Small intestine (tissue), 7 donors: Measurements from ENCODE around the gene SH3RF1. TPM values are rescaled to one million over a fixed set of nuclear protein-coding genes. Genes with fewer than 3 reads are reported as not detected.

Experiments used
- DNase-seq, 2 donors: peaks; one replicate each; pipeline versions ENCODE4 v3.0.0 to v3.0.0-alpha.2; 2013
- FAIRE-seq: peaks from 2 replicates; lab custom pipeline; 2012; peaks lifted over from hg19 to GRCh38; lab: Jason Lieb, UNC
- H3K27ac ChIP-seq, 3 donors: one replicate each; pipeline ENCODE4 v1.5.1; 2013; ENCODE audit warnings: low read length in 2 of 3, mild to moderate bottlenecking in 2 of 3, control low read depth in 1 of 3, inconsistent platforms in 1 of 3, low read depth in 1 of 3, moderate library complexity in 1 of 3
- H3K27me3 ChIP-seq, 3 donors: one replicate each; pipeline ENCODE4 v1.6.1; 2013; ENCODE audit warnings: low read length in 3 of 3, inconsistent platforms in 1 of 3; ENCODE audit not compliant: control insufficient read depth in 3 of 3, insufficient read depth in 3 of 3
- H3K36me3 ChIP-seq, 3 donors: one replicate each; pipeline ENCODE4 v1.6.1; 2013; ENCODE audit warnings: low read length in 3 of 3, inconsistent platforms in 1 of 3, low read depth in 1 of 3, mild to moderate bottlenecking in 1 of 3, moderate library complexity in 1 of 3; ENCODE audit not compliant: control insufficient read depth in 3 of 3, insufficient read depth in 2 of 3
- H3K4me1 ChIP-seq, 3 donors: one replicate each; pipeline ENCODE4 v1.6.1; 2013; ENCODE audit warnings: low read length in 2 of 3, inconsistent platforms in 1 of 3, low read depth in 1 of 3, mild to moderate bottlenecking in 1 of 3, moderate library complexity in 1 of 3; ENCODE audit not compliant: control insufficient read depth in 3 of 3, insufficient read depth in 2 of 3
- H3K4me3 ChIP-seq, 3 donors: one replicate each; pipeline ENCODE4 v1.5.1; 2013; ENCODE audit warnings: low read length in 3 of 3, control low read depth in 1 of 3, inconsistent platforms in 1 of 3, low read depth in 1 of 3, mild to moderate bottlenecking in 1 of 3, moderate library complexity in 1 of 3
- H3K9me3 ChIP-seq, 2 donors: one replicate each; pipeline ENCODE4 v1.6.1; 2013; ENCODE audit warnings: low read depth in 1 of 2, low read length in 1 of 2; ENCODE audit not compliant: control insufficient read depth in 2 of 2, insufficient read depth in 1 of 2
- WGBS, 3 donors: extraction: QIAGEN DNeasy Blood & Tissue Kit; methylation state at CpG; one replicate each; pipeline ENCODE4 v1.1.7; 2013; 5-methylcytosine and 5-hydroxymethylcytosine counted together
- polyA plus RNA-seq, 4 donors: library from polyadenylated mRNA; stranded (reverse) in 3 of 4; unstranded in 1 of 4; fragments of 200-250 nt in 3 of 4; fragments of 120-200 nt in 1 of 4; gene quantifications; one replicate each; pipeline versions ENCODE4 v1.2.1 to v1.2.3, GENCODE V29; 2013
- donor health status: healthy with polysubstance abuse.
- donor health status: control.
- donor health status: control.
- donor health status: Bipolar disorder and iron deficiency.
- donor health status: healthy.

The SH3RF1 gene
- polyA plus RNA-seq, 4 donors: 10.7 to 35.6 (median 11.5) TPM

DNA sequence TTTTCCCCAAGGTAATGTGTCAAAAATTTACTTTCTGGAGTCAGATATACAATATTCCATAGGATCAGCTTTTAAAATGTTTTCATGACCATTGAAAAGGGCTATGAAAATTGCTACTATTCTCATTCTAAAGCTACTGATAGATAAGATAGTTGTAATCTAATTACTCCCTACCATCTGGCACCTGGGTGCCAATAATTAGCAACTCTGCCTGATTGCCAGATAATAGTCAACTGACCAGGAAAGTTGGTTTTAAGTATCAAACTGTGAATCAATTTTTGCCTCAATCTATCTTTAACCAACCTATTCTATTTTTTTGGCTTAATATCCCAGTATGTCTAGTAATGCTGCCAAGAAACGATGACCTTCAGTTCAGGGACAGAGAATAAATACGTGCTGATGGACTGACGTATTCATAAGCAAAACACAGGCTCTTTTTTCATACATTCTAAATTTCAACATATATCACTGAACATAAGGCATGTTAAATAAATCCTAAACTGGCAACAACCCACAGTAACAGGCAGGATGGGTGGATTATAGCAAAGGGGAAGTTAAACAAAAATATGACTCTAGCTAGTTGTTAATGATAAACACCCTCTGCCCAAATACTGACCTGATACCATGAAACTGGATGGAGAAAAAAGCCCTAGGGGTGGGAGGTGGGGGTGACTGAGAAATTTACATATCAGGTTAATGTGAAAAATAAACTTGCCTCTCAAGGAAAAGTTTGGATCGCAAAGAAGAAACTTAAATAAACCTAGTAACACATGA is 18.2 kb downstream of the SH3RF1 start:
- H3K9me3 ChIP-seq: peaks cover 0 to 4% of the 10 kb centered on the region in 2 donors
- peaks cover 9 to 79% (median 32%) of the 10 kb centered on the region in 3 donors for H3K4me1 ChIP-seq
- FAIRE-seq (no peak), DNase-seq (peak in 1 of 2 donors; percentile 14)
- 32 to 51% (median 38%) methylated on average over 4 of the region's 4 CpGs for WGBS, 3 donors
- H3K36me3 ChIP-seq: peaks cover 0 to 6% (median 0%) of the 10 kb centered on the region in 3 donors
- H3K27ac ChIP-seq: peak overlapping the region; percentile 37 to 94 (median 79)
- H3K27me3 ChIP-seq: no peaks in the 10 kb centered on the region
- no peak overlapping the region for H3K4me3 ChIP-seq

DNA sequence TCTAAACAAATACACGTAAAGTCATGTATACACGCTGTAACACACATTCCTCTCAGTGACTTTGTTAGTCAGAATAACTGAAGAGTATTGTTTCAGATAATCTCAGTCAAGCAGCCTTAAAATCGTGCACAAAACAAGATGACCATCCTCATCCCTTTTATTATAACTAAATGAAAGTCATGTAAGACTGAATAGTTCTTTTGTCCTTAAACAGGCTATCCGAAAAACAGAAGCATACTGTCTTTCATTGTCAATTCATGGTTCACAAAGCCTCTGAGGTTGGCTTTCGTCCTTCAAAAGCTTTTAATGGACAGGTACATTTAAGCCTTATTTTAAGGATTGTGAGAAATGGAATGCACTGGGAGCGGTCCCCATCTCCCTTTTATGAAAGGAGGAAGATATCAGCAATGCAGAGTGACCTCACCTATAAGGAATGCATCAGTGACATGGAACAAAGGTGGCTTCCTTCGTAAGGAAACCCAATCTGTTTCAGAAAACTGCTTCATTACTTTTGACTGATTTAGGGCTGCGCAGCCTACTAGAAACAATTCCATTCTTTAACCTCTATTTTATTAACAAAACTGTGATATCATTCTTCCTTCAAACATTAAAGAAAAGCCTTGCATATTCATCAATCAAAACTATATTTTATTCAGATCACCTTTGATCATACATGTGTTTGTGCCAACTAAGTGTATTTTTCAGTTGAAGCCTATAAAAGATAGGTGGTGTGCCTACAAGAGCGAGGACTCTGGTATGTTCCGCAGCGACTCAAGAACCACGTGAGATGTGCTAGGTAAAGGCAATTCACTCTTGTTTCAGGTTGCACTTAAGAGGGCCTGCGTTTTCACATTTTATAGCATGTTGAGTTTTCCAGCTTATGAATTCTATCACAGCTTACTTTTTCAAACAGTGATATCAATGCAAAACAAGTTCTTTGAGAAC is 19.2 kb downstream of the SH3RF1 start:
- FAIRE-seq (no peak), DNase-seq (peak; percentile 85 to 87)
- Histone ChIP-seq H3K4me3 (no peak overlapping the region), H3K9me3 (peaks cover 0 to 4% of the 10 kb centered on the region in 2 donors), H3K4me1 (peaks cover 9 to 76% (median 27%) of the 10 kb centered on the region in 3 donors), H3K36me3 (peaks cover 0 to 6% (median 0%) of the 10 kb centered on the region in 3 donors), H3K27ac (peak overlapping the region; percentile 63 to 94 (median 75)), H3K27me3 (no peaks in the 10 kb centered on the region)
- 28 to 67% (median 49%) methylated on average over 13 of the region's 13 CpGs for WGBS, 3 donors

DNA sequence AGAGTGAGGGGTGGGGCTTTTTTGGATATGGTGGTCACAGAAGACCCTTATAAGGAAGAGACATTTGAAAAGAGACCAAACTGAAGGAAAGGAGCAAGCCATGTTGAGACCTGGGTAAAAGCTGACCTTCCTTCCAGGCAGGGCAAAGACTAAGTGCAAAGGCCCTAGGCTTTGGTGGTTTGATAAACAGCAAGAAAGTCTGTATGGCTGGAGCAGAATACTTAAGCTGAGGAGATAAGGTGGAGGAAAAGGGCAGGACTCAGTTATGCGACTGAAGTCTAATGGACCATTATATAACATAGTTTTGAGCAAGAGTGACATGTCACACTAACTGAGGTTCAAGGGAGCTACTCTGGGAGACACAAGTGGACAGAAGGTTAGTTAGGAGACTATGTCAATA is 20.0 kb downstream of the SH3RF1 start:
- Histone ChIP-seq H3K27ac (peak overlapping the region; percentile 63 to 94 (median 73)), H3K27me3 (no peaks in the 10 kb centered on the region), H3K36me3 (peaks cover 0 to 5% (median 0%) of the 10 kb centered on the region in 3 donors), H3K4me1 (peaks cover 8 to 74% (median 27%) of the 10 kb centered on the region in 3 donors), H3K4me3 (no peak overlapping the region), H3K9me3 (peaks cover 0 to 4% of the 10 kb centered on the region in 2 donors)
- DNase-seq (peak; percentile 83 to 94), FAIRE-seq (no peak)
- 21 to 60% (median 33%) methylated on average over 1 of the region's 1 CpG for WGBS, 3 donors

DNA sequence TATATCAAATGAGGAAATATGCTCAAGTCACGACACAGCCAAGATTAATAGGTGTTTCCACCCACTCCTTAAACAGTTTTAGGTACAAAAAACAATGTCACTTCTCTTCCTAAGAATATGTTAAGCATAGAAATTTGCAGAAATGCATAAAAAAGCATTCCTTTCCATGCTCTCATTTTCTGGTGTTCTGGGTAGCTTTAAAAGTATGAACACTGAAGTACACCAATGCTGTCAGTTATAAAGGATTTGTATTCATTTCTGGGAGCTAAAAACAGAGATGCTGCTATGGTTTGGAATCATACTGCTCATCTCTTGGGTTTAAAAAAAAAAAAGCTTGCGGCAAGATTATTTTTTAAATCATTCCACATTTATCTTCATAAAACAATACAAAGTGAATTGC is 20.8 kb downstream of the SH3RF1 start:
- Histone ChIP-seq H3K27me3 (no peaks in the 10 kb centered on the region), H3K36me3 (peaks cover 0 to 3% (median 0%) of the 10 kb centered on the region in 3 donors), H3K9me3 (peaks cover 0 to 4% of the 10 kb centered on the region in 2 donors), H3K4me1 (peaks cover 6 to 67% (median 23%) of the 10 kb centered on the region in 3 donors), H3K27ac (peak overlapping the region in 2 of 3 donors; percentile 64 to 94), H3K4me3 (no peak overlapping the region)
- FAIRE-seq: no peak
- no peak for DNase-seq
- 21 to 48% (median 39%) methylated on average over 2 of the region's 2 CpGs for WGBS, 3 donors

DNA sequence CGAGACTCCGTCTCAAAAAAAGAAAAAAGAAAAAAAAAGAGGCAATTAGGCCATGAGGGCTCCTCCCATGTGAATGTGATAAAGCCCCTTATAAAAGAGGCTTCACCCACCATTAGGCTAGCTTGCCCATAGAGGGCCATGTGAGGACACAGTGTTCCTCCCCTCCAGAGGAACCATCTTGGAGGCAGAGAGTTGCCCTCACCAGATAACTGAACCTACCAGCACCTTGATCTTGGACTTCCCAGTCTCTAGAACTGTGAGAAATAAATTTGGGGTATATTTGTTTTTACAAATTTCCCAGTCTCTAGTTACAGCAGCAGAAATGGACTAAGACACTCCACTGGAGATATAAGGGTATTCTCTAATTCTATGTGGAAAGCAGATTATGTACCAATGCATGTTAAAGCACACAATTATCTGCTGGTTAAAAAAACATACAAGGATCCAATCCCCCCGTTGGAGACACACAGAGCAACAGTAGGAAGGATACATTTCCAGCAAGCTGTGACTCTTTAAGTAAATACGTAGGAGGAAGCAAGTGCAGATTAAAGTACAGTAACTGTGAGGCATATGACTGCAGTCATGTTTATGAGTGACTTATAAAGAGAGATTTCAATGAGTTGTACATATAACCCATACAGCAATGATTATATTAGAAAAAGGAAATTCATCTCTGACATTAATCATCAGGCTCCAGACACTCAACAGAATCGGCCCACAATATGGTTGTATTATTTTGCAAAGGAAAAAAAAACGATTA is 21.4 kb downstream of the SH3RF1 start:
- H3K9me3 ChIP-seq: peaks cover 0 to 4% of the 10 kb centered on the region in 2 donors
- H3K36me3 ChIP-seq: no peaks in the 10 kb centered on the region
- no peaks in the 10 kb centered on the region for H3K27me3 ChIP-seq
- peak overlapping the region; percentile 64 to 94 (median 88) for H3K27ac ChIP-seq
- 33 to 47% (median 41%) methylated on average over 6 of the region's 6 CpGs for WGBS, 3 donors
- no peak overlapping the region for H3K4me3 ChIP-seq
- FAIRE-seq (peak; percentile 47), DNase-seq (peak; percentile 85 to 90)
- H3K4me1 ChIP-seq: peaks cover 3 to 61% (median 18%) of the 10 kb centered on the region in 3 donors

DNA sequence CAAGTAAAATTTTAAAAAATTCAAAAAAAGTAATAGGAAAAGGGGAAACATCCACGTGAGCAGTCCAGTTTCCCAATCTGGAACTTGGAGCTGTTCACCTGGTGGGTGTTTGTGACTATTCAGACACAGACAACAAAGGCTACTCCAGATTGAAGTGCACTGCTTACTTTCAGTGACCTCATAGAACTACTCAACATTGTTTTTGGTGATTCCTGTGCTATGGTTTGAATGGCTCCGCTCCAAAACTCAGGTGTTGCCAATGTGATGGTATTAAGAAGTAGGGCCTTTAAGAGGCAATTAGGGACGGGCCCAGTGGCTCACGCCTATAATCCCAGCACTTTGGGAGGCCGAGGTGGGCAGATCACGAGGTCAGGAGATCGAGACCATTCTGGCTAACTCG is 22.1 kb downstream of the SH3RF1 start:
- FAIRE-seq (no peak), DNase-seq (no peak)
- no peak overlapping the region for H3K4me3 ChIP-seq
- peaks cover 3 to 54% (median 22%) of the 10 kb centered on the region in 3 donors for H3K4me1 ChIP-seq
- 91 to 97% (median 93%) methylated on average over 8 of the region's 8 CpGs for WGBS, 3 donors
- no peaks in the 10 kb centered on the region for H3K36me3 ChIP-seq
- H3K27ac ChIP-seq: peak overlapping the region in 1 of 3 donors; percentile 94
- peaks cover 0 to 4% of the 10 kb centered on the region in 2 donors for H3K9me3 ChIP-seq
- H3K27me3 ChIP-seq: no peaks in the 10 kb centered on the region

DNA sequence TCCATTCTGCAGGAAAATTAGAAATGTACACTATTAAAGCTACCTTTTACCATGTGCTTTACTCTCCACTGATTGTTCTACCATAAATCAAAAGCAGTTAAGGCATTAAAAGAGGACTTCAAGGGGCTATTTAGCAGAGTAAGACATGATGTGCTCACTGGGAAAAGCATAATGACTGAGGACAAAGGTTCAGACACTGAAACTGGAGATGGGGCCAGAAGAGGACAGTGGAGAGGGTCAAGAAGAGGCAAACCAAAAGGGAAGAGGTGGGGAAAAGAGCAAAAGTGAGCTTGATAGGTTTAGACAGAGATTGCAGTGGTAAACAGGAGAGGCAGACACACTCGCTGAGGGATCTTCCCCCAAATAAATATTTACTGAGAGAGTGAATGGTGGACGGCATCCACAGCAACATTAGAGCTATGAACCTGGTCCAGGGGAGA is 23.8 kb downstream of the SH3RF1 start:
- H3K4me1 ChIP-seq: peaks cover 0 to 37% (median 15%) of the 10 kb centered on the region in 3 donors
- H3K9me3 ChIP-seq: peaks cover 0 to 8% of the 10 kb centered on the region in 2 donors
- 72 to 84% (median 75%) methylated on average over 2 of the region's 2 CpGs for WGBS, 3 donors
- no peaks in the 10 kb centered on the region for H3K27me3 ChIP-seq
- H3K27ac ChIP-seq: peak overlapping the region in 1 of 3 donors; percentile 49
- FAIRE-seq: no peak
- H3K4me3 ChIP-seq: no peak overlapping the region
- peak in 1 of 2 donors; percentile 64 for DNase-seq
- H3K36me3 ChIP-seq: peaks cover 0 to 3% (median 2%) of the 10 kb centered on the region in 3 donors
